H1 (cell line): ENCODE data around the gene POLR1G. TPM values are rescaled to one million over a fixed set of nuclear protein-coding genes. Genes with fewer than 3 reads are reported as not detected.

Experiments used
- CTBP2 ChIP-seq: IDR thresholded peaks from 2 replicates; pipeline ENCODE4 v1.7.0; 2011; ENCODE audit warnings: borderline replicate concordance, mild to moderate bottlenecking, moderate library complexity, mixed read lengths, low read length; ENCODE audit not compliant: insufficient read depth, insufficient read length
- MAFK ChIP-seq: IDR thresholded peaks from 2 replicates; pipeline ENCODE4 v1.6.1; 2012; ENCODE audit warnings: low read depth, mild to moderate bottlenecking, improper control_type of control experiment, low read length
- POLR2A ChIP-seq, 2 experiments: IDR thresholded peaks; 1 replicate in 1 of 2; 2 replicates in 1 of 2; pipeline ENCODE4 v1.6.1; 2011; ENCODE audit warnings: low read depth in 2 of 2, low read length in 2 of 2, mild to moderate bottlenecking in 2 of 2; ENCODE audit errors: control extremely low read depth in 1 of 2
- RBBP5 ChIP-seq: IDR thresholded peaks from 2 replicates; pipeline ENCODE4 v1.7.1; 2012; ENCODE audit warnings: low read depth, mild to moderate bottlenecking, inconsistent platforms, low read length, moderate library complexity, borderline replicate concordance
- RNF2 ChIP-seq: fragments of 200-900, 300-1000 bp; sonication (generic); IDR thresholded peaks from 2 replicates; pipeline ENCODE4 v1.7.1; 2016; ENCODE audit warnings: borderline replicate concordance, low read depth, mild to moderate bottlenecking, antibody characterized with exemption, low read length; ENCODE audit not compliant: poor library complexity, severe bottlenecking; ENCODE audit errors: missing control alignments
- TBP ChIP-seq: IDR thresholded peaks from 2 replicates; pipeline ENCODE4 v1.6.1; 2011; ENCODE audit warnings: low read depth, low read length, improper control_type of control experiment
- polyA plus RNA-seq, 7 experiments: library from polyadenylated mRNA; depleted of rRNA in 3 of 7; stranded (reverse) in 5 of 7; unstranded in 2 of 7; fragments of >200 nt in 5 of 7; fragments of 200-250 nt in 2 of 7; gene quantifications; 1 replicate in 5 of 7; 2 replicates in 1 of 7; 4 replicates in 1 of 7; pipeline versions ENCODE4 v1.2.1 to v1.2.3, GENCODE V29; 2011 to 2013; ENCODE audit warnings: missing spikeins in 2 of 7, mixed read lengths in 2 of 7
- total RNA-seq: library from RNA; stranded (reverse); fragmentation: NEBNext Ultra II Directional; extraction: Animal tissue kit (Norgen Biotek cat#: 25700); gene quantifications from 2 replicates; pipeline ENCODE4 v1.2.1, GENCODE V29; 2021
- TF ChIP-seq, protein P1 (sequence below): fragments of 300-600 bp; sonication (generic); IDR thresholded peaks from 2 replicates; pipeline ENCODE4 v1.7.1; 2012; ENCODE audit warnings: low read length, moderate library complexity, mild to moderate bottlenecking, inconsistent platforms; ENCODE audit not compliant: insufficient replicate concordance

Gene POLR1G
- total and polyA plus RNA-seq, 2 of the 8 experiments (the other 6 are each of a cell fraction or from before 2014, with no cell fraction given): 16.8 to 34.8 TPM

DNA sequence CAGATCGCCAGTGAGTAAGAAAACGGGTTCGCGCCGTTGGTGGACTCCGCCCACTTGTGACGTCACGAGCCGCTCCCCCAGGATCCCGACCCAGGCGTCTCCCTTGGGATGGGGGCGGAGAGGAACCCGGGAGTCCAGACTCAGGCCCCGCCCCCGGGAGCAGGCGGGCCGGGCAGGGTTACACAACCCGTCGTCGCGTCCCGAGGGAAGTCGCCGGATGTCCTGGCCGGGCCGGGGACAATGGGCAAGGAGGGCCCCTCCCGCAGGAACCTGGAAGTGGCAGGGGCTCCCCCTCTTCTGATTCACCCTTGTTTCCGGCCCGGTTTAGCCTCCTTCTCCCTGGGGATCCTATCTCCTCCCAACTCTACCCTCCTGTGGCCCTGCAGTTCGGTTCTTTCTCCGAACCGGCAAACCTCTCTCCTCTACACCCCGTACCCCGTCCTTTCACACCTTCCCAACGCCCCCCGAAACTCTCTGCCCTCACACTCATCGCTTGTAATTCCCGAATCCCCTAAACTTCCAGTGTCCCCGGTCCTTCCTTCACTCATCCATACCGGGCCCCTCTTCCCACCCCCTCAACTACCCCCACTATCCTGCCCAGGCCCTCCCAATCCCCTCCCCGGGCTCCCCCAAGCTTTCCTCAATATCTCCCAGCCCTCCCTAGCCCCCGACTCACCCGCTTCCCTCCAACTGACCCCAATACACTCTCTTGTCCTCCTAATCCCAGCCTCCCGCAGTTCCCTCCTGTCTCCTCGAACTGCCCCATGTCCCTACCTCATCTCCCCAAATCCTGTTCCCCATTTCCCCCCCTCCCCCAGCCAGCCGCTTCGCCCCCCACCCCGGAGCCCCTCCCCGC, 37.2 kb downstream of the POLR1G start (continued):
- TF ChIP-seq RNF2 (no peak), MAFK (no peak), CTBP2 (no peak), RBBP5 (peak; percentile 71; the same call in 1 of the 2 replicates), POLR2A (IDR thresholded peaks at IDR 0.05; ENCODE audit: control extremely low read depth in 1 of 2, low read depth in 2 of 2, low read length in 2 of 2) (peak; percentile 50 to 84), TBP (peak; percentile 31; the same call in 1 of the 2 replicates)
- TF ChIP-seq, protein P1, sequence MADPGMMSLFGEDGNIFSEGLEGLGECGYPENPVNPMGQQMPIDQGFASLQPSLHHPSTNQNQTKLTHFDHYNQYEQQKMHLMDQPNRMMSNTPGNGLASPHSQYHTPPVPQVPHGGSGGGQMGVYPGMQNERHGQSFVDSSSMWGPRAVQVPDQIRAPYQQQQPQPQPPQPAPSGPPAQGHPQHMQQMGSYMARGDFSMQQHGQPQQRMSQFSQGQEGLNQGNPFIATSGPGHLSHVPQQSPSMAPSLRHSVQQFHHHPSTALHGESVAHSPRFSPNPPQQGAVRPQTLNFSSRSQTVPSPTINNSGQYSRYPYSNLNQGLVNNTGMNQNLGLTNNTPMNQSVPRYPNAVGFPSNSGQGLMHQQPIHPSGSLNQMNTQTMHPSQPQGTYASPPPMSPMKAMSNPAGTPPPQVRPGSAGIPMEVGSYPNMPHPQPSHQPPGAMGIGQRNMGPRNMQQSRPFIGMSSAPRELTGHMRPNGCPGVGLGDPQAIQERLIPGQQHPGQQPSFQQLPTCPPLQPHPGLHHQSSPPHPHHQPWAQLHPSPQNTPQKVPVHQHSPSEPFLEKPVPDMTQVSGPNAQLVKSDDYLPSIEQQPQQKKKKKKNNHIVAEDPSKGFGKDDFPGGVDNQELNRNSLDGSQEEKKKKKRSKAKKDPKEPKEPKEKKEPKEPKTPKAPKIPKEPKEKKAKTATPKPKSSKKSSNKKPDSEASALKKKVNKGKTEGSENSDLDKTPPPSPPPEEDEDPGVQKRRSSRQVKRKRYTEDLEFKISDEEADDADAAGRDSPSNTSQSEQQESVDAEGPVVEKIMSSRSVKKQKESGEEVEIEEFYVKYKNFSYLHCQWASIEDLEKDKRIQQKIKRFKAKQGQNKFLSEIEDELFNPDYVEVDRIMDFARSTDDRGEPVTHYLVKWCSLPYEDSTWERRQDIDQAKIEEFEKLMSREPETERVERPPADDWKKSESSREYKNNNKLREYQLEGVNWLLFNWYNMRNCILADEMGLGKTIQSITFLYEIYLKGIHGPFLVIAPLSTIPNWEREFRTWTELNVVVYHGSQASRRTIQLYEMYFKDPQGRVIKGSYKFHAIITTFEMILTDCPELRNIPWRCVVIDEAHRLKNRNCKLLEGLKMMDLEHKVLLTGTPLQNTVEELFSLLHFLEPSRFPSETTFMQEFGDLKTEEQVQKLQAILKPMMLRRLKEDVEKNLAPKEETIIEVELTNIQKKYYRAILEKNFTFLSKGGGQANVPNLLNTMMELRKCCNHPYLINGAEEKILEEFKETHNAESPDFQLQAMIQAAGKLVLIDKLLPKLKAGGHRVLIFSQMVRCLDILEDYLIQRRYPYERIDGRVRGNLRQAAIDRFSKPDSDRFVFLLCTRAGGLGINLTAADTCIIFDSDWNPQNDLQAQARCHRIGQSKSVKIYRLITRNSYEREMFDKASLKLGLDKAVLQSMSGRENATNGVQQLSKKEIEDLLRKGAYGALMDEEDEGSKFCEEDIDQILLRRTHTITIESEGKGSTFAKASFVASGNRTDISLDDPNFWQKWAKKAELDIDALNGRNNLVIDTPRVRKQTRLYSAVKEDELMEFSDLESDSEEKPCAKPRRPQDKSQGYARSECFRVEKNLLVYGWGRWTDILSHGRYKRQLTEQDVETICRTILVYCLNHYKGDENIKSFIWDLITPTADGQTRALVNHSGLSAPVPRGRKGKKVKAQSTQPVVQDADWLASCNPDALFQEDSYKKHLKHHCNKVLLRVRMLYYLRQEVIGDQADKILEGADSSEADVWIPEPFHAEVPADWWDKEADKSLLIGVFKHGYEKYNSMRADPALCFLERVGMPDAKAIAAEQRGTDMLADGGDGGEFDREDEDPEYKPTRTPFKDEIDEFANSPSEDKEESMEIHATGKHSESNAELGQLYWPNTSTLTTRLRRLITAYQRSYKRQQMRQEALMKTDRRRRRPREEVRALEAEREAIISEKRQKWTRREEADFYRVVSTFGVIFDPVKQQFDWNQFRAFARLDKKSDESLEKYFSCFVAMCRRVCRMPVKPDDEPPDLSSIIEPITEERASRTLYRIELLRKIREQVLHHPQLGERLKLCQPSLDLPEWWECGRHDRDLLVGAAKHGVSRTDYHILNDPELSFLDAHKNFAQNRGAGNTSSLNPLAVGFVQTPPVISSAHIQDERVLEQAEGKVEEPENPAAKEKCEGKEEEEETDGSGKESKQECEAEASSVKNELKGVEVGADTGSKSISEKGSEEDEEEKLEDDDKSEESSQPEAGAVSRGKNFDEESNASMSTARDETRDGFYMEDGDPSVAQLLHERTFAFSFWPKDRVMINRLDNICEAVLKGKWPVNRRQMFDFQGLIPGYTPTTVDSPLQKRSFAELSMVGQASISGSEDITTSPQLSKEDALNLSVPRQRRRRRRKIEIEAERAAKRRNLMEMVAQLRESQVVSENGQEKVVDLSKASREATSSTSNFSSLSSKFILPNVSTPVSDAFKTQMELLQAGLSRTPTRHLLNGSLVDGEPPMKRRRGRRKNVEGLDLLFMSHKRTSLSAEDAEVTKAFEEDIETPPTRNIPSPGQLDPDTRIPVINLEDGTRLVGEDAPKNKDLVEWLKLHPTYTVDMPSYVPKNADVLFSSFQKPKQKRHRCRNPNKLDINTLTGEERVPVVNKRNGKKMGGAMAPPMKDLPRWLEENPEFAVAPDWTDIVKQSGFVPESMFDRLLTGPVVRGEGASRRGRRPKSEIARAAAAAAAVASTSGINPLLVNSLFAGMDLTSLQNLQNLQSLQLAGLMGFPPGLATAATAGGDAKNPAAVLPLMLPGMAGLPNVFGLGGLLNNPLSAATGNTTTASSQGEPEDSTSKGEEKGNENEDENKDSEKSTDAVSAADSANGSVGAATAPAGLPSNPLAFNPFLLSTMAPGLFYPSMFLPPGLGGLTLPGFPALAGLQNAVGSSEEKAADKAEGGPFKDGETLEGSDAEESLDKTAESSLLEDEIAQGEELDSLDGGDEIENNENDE: no peak
